Keratinocyte (primary cell): ENCODE data around the gene HMCES. TPM values are rescaled to one million over a fixed set of nuclear protein-coding genes. Genes with fewer than 3 reads are reported as not detected.
"Not testable (repeated sequence)": the region's sequence is repeated elsewhere in the genome, so short reads cannot be mapped to it uniquely, and the experiment has no call there.

Experiments
- DNase-seq: peaks from one replicate; pipeline ENCODE4 v3.0.0-alpha.2; 2011; ENCODE audit warnings: low read depth, missing footprints, low spot score
- FAIRE-seq: peaks from 2 replicates; lab custom pipeline; 2011; peaks lifted over from hg19 to GRCh38; lab: Jason Lieb, UNC
- H2AFZ ChIP-seq: 2 replicates; pipeline ENCODE4 v1.6.0; 2012; ENCODE audit warnings: low read length, control low read depth, inconsistent platforms; ENCODE audit not compliant: control insufficient read depth
- H3K27ac ChIP-seq: 2 replicates; pipeline ENCODE4 v1.5.1; 2011; ENCODE audit warnings: low read length; ENCODE audit not compliant: control insufficient read depth, insufficient read depth
- H3K27me3 ChIP-seq: 3 replicates; pipeline ENCODE4 v1.6.0; 2011; ENCODE audit warnings: low read length; ENCODE audit not compliant: control insufficient read depth, insufficient read depth; ENCODE audit errors: extremely low read depth
- H3K36me3 ChIP-seq, 2 experiments: 2 replicates in 1 of 2; 3 replicates in 1 of 2; pipeline ENCODE4 v1.5.1; 2011; ENCODE audit warnings: low read length in 2 of 2, mild to moderate bottlenecking in 1 of 2; ENCODE audit not compliant: control insufficient read depth in 2 of 2, insufficient read depth in 2 of 2; ENCODE audit errors: extremely low read depth in 1 of 2
- H3K4me1 ChIP-seq: 3 replicates; pipeline ENCODE4 v1.5.1; 2011; ENCODE audit warnings: low read length; ENCODE audit not compliant: control insufficient read depth, insufficient read depth; ENCODE audit errors: extremely low read depth
- H3K4me2 ChIP-seq: 3 replicates; pipeline ENCODE4 v1.6.0; 2011; ENCODE audit warnings: low read depth, low read length; ENCODE audit not compliant: control insufficient read depth, insufficient read depth; ENCODE audit errors: extremely low read depth
- H3K4me3 ChIP-seq, 3 experiments: fragments of 200-600 bp in 1 of 3; sonication (generic) in 1 of 3; 2 replicates in 2 of 3; 3 replicates in 1 of 3; pipeline ENCODE4 v1.5.1; 2011 to 2016; ENCODE audit warnings: low read length in 3 of 3, mild to moderate bottlenecking in 3 of 3, control low read depth in 2 of 3, inconsistent platforms in 1 of 3, low read depth in 1 of 3, mixed read lengths in 1 of 3, mixed run types in 1 of 3, moderate library complexity in 1 of 3; ENCODE audit not compliant: control insufficient read depth in 2 of 3, insufficient read depth in 2 of 3; ENCODE audit errors: extremely low read depth in 1 of 3
- H3K79me2 ChIP-seq: 2 replicates; pipeline ENCODE4 v1.6.0; 2012; ENCODE audit warnings: low read length; ENCODE audit not compliant: control insufficient read depth, insufficient read depth
- H3K9ac ChIP-seq: 3 replicates; pipeline ENCODE4 v1.6.0; 2011; ENCODE audit warnings: low read length; ENCODE audit not compliant: control insufficient read depth, insufficient read depth; ENCODE audit errors: extremely low read depth
- H3K9me1 ChIP-seq: 3 replicates; pipeline ENCODE4 v1.6.0; 2011; ENCODE audit warnings: low read length; ENCODE audit not compliant: control insufficient read depth, insufficient read depth; ENCODE audit errors: extremely low read depth
- H3K9me3 ChIP-seq: 2 replicates; pipeline ENCODE4 v1.5.1; 2012; ENCODE audit warnings: low read depth, low read length; ENCODE audit not compliant: control insufficient read depth
- H4K20me1 ChIP-seq: 3 replicates; pipeline ENCODE4 v1.6.0; 2011; ENCODE audit warnings: low read length; ENCODE audit not compliant: control insufficient read depth, insufficient read depth; ENCODE audit errors: extremely low read depth
- EZH2 ChIP-seq: IDR thresholded peaks from one replicate; pipeline ENCODE4 v1.6.1; 2012; ENCODE audit warnings: inconsistent platforms, mild to moderate bottlenecking, low read length, moderate library complexity
- dilution Hi-C: fragments of 300-500 bp; cut with MboI; formaldehyde crosslinking; loops from one replicate; pipeline ENCODE4 v1.7.0; 2020; ENCODE audit warnings: low sequenced_read_pairs; ENCODE audit not compliant: extremely low pct_ligation_motif_present
- polyA plus RNA-seq, 5 experiments: library from polyadenylated mRNA; depleted of rRNA in 3 of 5; stranded (reverse) in 3 of 5; stranded (forward) in 1 of 5; unstranded in 1 of 5; fragments of >200 nt; gene quantifications; 1 replicate in 1 of 5; 2 replicates in 3 of 5; 3 replicates in 1 of 5; pipeline versions ENCODE4 v1.2.1 to v1.2.3, GENCODE V29; 2011 to 2012; ENCODE audit warnings: missing spikeins in 2 of 5, low read depth in 1 of 5, low replicate concordance in 1 of 5
- TF ChIP-seq, protein P1 (sequence below), 3 experiments: IDR thresholded peaks in 1 of 3; conservative IDR thresholded peaks in 1 of 3; optimal IDR thresholded peaks in 1 of 3; 2 replicates in 2 of 3; 3 replicates in 1 of 3; pipeline versions ENCODE3 to v1.5.1; 2011; ENCODE audit warnings: low read length in 3 of 3, mild to moderate bottlenecking in 3 of 3, moderate library complexity in 2 of 3, control low read depth in 1 of 3, inconsistent platforms in 1 of 3; ENCODE audit not compliant: insufficient read depth in 2 of 3; ENCODE audit errors: extremely low read depth in 1 of 3

The HMCES gene
- polyA plus RNA-seq, 1 donor (not counting 4 experiments of a cell fraction or from before 2014, with no cell fraction given) = 54.6 TPM

DNA sequence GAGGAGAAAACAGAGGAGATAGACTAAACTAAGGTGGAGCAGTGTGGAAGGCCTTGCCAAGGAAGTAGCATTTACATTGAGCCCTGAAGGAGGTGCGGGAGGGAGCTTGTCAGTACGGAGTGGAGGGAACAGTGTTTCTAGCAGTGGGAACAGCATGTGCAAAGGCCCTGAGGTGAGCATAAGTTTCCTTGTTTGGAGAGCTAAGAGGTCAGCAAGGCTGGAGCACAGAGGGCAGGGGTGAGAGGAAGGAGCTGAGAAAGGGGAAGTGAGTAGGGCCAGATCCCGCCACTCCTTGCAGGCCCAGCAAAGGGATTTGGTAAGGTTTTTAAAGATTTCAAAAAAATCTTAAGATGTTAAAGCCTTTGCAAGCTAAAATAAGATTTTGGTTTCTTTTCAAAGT is 70.1 kb downstream of the HMCES start:
- dilution Hi-C loops = no loop called here
- no peaks in the 10 kb centered on the region for H4K20me1 ChIP-seq
- no peak overlapping the region for H2AFZ ChIP-seq

DNA sequence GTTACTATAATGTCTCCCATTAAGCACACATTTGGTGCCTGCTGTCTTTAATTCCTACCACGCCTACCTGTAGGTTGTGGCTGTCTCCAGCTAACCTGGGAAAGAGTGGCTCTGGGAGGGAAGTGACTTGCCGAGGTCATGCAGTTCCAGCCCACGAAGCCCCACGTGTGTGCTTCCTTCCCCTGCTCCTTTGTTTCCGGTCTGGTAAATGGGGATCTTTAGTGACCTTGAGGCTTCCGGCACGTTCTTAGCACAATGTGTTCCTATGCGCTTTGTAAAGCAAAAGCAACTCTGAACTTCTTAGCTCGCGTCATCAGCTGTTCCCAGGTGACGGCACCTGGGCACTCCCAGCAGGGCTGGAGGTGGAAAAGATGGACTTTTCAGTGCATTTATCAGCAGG is 70.5 kb downstream of the HMCES start:
- dilution Hi-C loops, H3K4me1 ChIP-seq, H3K36me3 ChIP-seq, FAIRE-seq, H3K27ac ChIP-seq, H3K9me1 ChIP-seq, DNase-seq, H3K79me2 ChIP-seq, H3K9me3 ChIP-seq, H3K4me2 ChIP-seq, H3K4me3 ChIP-seq, H3K9ac ChIP-seq, H4K20me1 ChIP-seq, H2AFZ ChIP-seq: not testable (repeated sequence)
- H3K27me3 ChIP-seq = peaks cover 18% of the 10 kb centered on the region

More for the DNA sequence above, 70.1 kb downstream of the HMCES start:
- Histone ChIP-seq H3K27ac (no peak overlapping the region), H3K4me1 (no peaks in the 10 kb centered on the region), H3K9ac (no peak overlapping the region), H3K79me2 (no peaks in the 10 kb centered on the region), H3K4me3 (no peak overlapping the region), H3K9me3 (no peaks in the 10 kb centered on the region), H3K4me2 (no peak overlapping the region), H3K27me3 (peaks cover 19% of the 10 kb centered on the region), H3K36me3 (no peaks in the 10 kb centered on the region), H3K9me1 (no peaks in the 10 kb centered on the region)
- FAIRE-seq = no peak
- DNase-seq = no peak
- TF ChIP-seq EZH2 = no peak
- TF ChIP-seq, protein P1, sequence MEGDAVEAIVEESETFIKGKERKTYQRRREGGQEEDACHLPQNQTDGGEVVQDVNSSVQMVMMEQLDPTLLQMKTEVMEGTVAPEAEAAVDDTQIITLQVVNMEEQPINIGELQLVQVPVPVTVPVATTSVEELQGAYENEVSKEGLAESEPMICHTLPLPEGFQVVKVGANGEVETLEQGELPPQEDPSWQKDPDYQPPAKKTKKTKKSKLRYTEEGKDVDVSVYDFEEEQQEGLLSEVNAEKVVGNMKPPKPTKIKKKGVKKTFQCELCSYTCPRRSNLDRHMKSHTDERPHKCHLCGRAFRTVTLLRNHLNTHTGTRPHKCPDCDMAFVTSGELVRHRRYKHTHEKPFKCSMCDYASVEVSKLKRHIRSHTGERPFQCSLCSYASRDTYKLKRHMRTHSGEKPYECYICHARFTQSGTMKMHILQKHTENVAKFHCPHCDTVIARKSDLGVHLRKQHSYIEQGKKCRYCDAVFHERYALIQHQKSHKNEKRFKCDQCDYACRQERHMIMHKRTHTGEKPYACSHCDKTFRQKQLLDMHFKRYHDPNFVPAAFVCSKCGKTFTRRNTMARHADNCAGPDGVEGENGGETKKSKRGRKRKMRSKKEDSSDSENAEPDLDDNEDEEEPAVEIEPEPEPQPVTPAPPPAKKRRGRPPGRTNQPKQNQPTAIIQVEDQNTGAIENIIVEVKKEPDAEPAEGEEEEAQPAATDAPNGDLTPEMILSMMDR (optimal IDR thresholded peaks at IDR 0.05 in 1 of 3, IDR thresholded peaks at IDR 0.05 in 1 of 3, conservative IDR thresholded peaks at IDR 0.05 in 1 of 3; ENCODE audit: extremely low read depth in 1 of 3, insufficient read depth in 2 of 3, low read length in 3 of 3) = no peak

GRCh38 chr3:129349791-129350190 is 71.1 kb downstream of the HMCES start:
- H4K20me1 ChIP-seq = no peaks in the 10 kb centered on the region
- H3K9me1 ChIP-seq = no peaks in the 10 kb centered on the region
- no peaks in the 10 kb centered on the region for H3K4me1 ChIP-seq
- H3K36me3 ChIP-seq = no peaks in the 10 kb centered on the region
- H3K9ac ChIP-seq = no peak overlapping the region
- H3K9me3 ChIP-seq = no peaks in the 10 kb centered on the region
- TF ChIP-seq EZH2 = no peak
- TF ChIP-seq, protein P1 (optimal IDR thresholded peaks at IDR 0.05 in 1 of 3, IDR thresholded peaks at IDR 0.05 in 1 of 3, conservative IDR thresholded peaks at IDR 0.05 in 1 of 3; ENCODE audit: extremely low read depth in 1 of 3, insufficient read depth in 2 of 3, low read length in 3 of 3) = no peak
- H3K27ac ChIP-seq = no peak overlapping the region
- no peak overlapping the region for H3K4me2 ChIP-seq
- H3K27me3 ChIP-seq = peaks cover 11% of the 10 kb centered on the region
- no peak for FAIRE-seq
- no peak overlapping the region for H2AFZ ChIP-seq
- no peak for DNase-seq
- no peak overlapping the region for H3K4me3 ChIP-seq
- dilution Hi-C loops = no loop called here
- no peaks in the 10 kb centered on the region for H3K79me2 ChIP-seq
